HAP-1 (cell line): Measurements from ENCODE around the gene TNFRSF18.
"Not testable (repeated sequence)": the region's sequence is repeated elsewhere in the genome, so short reads cannot be mapped to it uniquely, and the experiment has no call there.

Source experiments
- DNase-seq, 2 experiments: peaks; one replicate each; pipeline ENCODE4 v3.0.0-alpha.2; 2016 to 2020; ENCODE audit warnings: low spot score in 2 of 2
- H3K27me3 ChIP-seq: fragments of 250-450 bp; sonication (Bioruptor Pico); 2 replicates; pipeline ENCODE4 v1.5.1; 2020; ENCODE audit warnings: low read depth, mild to moderate bottlenecking, moderate library complexity
- H3K36me3 ChIP-seq: fragments of 250-450 bp; sonication (Bioruptor Pico); replicated peaks from 2 replicates; pipeline ENCODE4 v1.5.1; 2020; ENCODE audit warnings: mild to moderate bottlenecking
- H3K4me1 ChIP-seq: fragments of 250-450 bp; sonication (Bioruptor Pico); 2 replicates; pipeline ENCODE4 v1.5.1; 2020; ENCODE audit warnings: mild to moderate bottlenecking
- H3K4me3 ChIP-seq: fragments of 250-450 bp; sonication (Bioruptor Pico); 2 replicates; pipeline ENCODE4 v1.5.1; 2020; ENCODE audit warnings: mild to moderate bottlenecking, moderate library complexity
- H3K9me3 ChIP-seq: fragments of 250-450 bp; sonication (Bioruptor Pico); 2 replicates; pipeline ENCODE4 v1.5.1; 2020; ENCODE audit warnings: mild to moderate bottlenecking, moderate library complexity
- in situ Hi-C: fragments of 300-500 bp; cut with MboI; formaldehyde crosslinking; loops from 3 replicates; pipeline ENCODE4 v1.14.3; 2020; ENCODE audit warnings: low sequenced_read_pairs, inconsistent platforms, mixed read lengths

The TNFRSF18 gene

DNA sequence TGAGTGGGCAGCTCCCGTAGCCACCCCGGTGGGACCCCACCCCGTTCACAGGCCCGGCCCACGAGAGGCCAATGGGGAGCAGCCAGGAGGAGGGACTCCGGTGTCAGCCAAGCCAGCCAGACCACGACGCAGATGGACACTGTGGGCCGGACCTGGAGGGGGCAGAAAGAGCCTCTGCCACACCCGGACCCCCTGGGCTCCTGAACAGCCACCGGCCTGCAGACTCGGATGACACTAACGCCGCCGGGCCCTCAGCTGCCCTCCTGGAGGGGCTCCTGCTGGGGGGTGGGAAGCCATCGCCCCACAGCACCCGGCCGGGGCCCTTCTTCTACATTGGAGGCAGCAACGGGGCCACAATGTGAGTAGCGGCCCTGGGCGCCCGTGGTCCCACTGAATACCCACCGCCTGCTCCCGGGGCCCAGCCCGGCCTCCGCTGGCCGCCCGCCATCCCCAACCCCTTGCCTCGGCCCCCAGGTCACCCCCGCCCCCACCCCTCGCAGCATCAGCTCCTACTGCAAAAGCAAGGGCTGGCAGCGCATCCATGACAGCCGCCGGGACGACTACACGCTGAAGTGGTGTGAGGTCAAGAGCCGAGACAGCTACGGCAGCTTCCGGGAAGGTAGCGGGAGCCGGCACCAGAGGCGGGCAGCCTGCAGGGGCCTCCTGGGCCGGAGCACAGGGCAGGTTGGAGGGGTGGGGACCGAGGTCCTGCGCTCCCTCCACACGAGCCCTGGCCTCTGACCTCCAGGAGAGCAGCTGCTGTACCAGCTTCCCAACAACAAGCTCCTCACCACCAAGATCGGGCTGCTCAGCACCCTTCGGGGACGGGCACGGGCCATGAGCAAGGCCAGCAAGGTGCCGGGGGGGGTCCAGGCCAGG lies 26.2 kb downstream of the TNFRSF18 start:
- Histone ChIP-seq H3K9me3 (no peaks in the 10 kb centered on the region), H3K4me1 (no peaks in the 10 kb centered on the region), H3K36me3 (no peaks in the 10 kb centered on the region), H3K27me3 (peaks cover 20% of the 10 kb centered on the region), H3K4me3 (no peak overlapping the region)
- no peak for DNase-seq
- in situ Hi-C loops: no loop called here

DNA sequence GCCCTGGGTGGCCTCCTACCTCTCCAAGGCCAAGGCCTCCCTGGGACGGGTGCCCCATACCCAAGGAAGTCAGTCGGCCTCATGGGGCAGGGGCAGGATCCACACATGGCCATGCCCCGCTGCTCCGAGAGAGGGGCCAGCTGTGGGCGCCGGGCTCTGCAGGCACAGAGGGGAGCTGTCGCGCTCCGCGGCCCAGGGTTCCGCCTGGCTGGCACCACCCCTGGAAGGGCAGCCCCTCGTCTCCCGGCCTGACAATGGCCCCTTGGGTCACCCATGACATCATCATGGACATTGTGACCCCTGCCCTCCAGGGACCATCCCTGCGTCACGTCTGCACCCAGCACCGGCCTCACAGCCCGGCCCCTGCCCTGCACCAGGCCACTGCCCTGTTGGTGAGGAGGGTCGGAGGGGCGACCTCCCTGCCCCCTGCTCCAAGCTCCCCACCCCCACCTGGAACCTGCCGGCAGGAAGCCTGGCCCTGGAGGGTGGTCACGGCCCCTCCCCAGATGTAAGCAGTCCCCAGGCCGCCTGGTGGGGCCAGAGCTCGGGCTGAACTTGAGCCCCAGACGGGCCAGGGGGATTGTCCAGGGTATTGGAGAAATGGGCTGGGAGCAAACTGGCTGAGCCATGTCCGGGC lies 26.9 kb downstream of the TNFRSF18 start:
- no peak for DNase-seq
- no peaks in the 10 kb centered on the region for H3K9me3 ChIP-seq
- in situ Hi-C loops: no loop called here
- peaks cover 20% of the 10 kb centered on the region for H3K27me3 ChIP-seq
- no peak overlapping the region for H3K4me3 ChIP-seq
- no peaks in the 10 kb centered on the region for H3K4me1 ChIP-seq
- no peaks in the 10 kb centered on the region for H3K36me3 ChIP-seq

DNA sequence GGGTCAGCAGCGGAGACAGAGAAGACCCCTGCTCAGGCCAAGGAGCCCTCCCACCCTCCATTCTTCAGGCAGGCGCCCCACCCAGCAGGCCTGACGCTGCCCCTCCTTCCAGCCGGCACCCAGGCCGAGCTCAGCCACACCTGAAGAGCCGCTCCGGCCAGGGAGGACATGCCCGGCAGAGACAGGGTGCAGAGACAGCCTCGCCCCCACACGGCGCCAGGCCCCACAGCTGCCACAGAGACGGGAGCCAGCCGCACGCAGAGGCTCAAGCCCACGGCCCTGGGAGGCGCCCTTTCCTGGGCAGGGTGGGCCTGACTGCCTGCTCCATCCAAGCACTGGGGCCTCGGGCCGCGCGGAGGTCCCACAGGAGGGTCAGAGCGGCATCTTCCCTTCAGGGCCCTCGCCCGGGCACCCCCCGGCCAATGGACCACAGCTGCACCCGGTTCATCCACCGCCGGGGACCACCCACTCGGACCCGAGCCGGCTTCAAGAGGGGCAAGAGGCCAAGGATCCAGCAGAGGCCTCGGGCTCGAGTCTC lies 27.5 kb downstream of the TNFRSF18 start:
- DNase-seq: no peak
- Histone ChIP-seq H3K27me3 (peaks cover 24% of the 10 kb centered on the region), H3K4me1 (no peaks in the 10 kb centered on the region)

GRCh38 chr1:1177452-1178206 lies 28.8 kb downstream of the TNFRSF18 start:
- Histone ChIP-seq H3K4me1 (no peaks in the 10 kb centered on the region), H3K4me3 (no peak overlapping the region), H3K27me3 (peaks cover 33% of the 10 kb centered on the region), H3K36me3 (no peaks in the 10 kb centered on the region), H3K9me3 (no peaks in the 10 kb centered on the region)
- no peak for DNase-seq
- in situ Hi-C loops: no loop called here

More for the DNA sequence above, 27.5 kb downstream of the TNFRSF18 start:
- Histone ChIP-seq H3K36me3 (no peaks in the 10 kb centered on the region), H3K4me3 (no peak overlapping the region), H3K9me3 (no peaks in the 10 kb centered on the region)
- in situ Hi-C loops: no loop called here

GRCh38 chr1:1176931-1177330 lies 29.5 kb downstream of the TNFRSF18 start:
- no peaks in the 10 kb centered on the region for H3K36me3 ChIP-seq
- H3K4me1 ChIP-seq: no peaks in the 10 kb centered on the region
- H3K27me3 ChIP-seq: peaks cover 36% of the 10 kb centered on the region
- no peaks in the 10 kb centered on the region for H3K9me3 ChIP-seq
- H3K4me3 ChIP-seq: no peak overlapping the region
- in situ Hi-C loops: no loop called here
- DNase-seq: no peak

GRCh38 chr1:1176063-1176761 lies 30.2 kb downstream of the TNFRSF18 start:
- H3K27me3 ChIP-seq: peaks cover 43% of the 10 kb centered on the region
- H3K4me3 ChIP-seq, H3K36me3 ChIP-seq, DNase-seq, H3K9me3 ChIP-seq, in situ Hi-C loops, H3K4me1 ChIP-seq: not testable (repeated sequence)

GRCh38 chr1:1175221-1176062 lies 30.9 kb downstream of the TNFRSF18 start:
- no peaks in the 10 kb centered on the region for H3K9me3 ChIP-seq
- DNase-seq: no peak
- in situ Hi-C loops: no loop called here
- no peaks in the 10 kb centered on the region for H3K36me3 ChIP-seq
- no peaks in the 10 kb centered on the region for H3K4me1 ChIP-seq
- H3K27me3 ChIP-seq: peaks cover 51% of the 10 kb centered on the region
- no peak overlapping the region for H3K4me3 ChIP-seq

DNA sequence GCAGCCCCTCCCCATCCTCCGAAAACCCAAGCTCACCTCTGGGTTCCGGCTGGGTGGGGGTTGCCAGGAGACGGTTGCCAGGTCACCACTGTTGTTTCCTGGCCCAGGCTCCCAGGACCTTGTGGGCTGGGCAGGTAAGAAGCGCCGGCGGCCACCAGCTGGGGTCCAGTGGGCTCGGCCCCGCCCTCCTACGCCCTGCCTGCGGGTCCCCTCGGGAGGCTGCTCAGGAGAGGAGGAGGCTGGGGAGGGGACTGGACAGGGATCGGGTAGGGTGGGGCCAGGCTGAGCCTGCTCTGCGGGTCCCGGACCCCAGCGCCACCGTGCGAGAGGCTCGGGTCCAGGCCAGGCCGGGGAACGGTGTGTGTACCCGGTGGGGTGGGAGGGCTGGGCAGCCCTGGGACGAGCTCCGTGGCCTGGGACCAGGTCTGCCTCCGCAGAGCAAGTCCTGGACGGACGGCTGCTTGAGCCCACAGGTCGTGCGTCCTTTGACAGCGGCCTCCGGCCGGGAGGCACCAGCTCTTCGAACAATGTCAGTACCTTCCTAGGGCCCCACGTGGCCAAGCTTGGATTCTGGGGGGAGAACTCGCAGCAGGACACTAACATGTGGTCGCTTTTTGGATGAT lies 32.5 kb downstream of the TNFRSF18 start, which contains the start of gene TTLL10:
Gene TTLL10 (plus strand): TSS at position 88 of the 623 bp plus-strand sequence. CDS start 5,336 bp downstream, outside the sequence.
- Histone ChIP-seq H3K4me3 (no peak within 1 kb of the TSS), H3K4me1 (no peaks in the 10 kb centered on the region), H3K27me3 (peaks cover 64% of the 10 kb centered on the region), H3K9me3 (no peaks in the 10 kb centered on the region), H3K36me3 (no peaks in the 10 kb centered on the region)
- in situ Hi-C loops: no loop called here
- DNase-seq: no peak

- no peaks in the 10 kb centered on the region for H3K9me3 ChIP-seq
- in situ Hi-C loops: no loop called here
- no peaks in the 10 kb centered on the region for H3K4me1 ChIP-seq
- no peaks in the 10 kb centered on the region for H3K36me3 ChIP-seq
- DNase-seq: no peak
- no peak overlapping the region for H3K4me3 ChIP-seq
- peaks cover 71% of the 10 kb centered on the region for H3K27me3 ChIP-seq
Measured at GRCh38 chr1:1173061-1173792, 33.2 kb downstream of the TNFRSF18 start.

- no peak for DNase-seq
- in situ Hi-C loops: no loop called here
- H3K27me3 ChIP-seq: peaks cover 59% of the 10 kb centered on the region
- H3K36me3 ChIP-seq: no peaks in the 10 kb centered on the region
- no peak overlapping the region for H3K4me3 ChIP-seq
- H3K4me1 ChIP-seq: no peaks in the 10 kb centered on the region
- H3K9me3 ChIP-seq: no peaks in the 10 kb centered on the region
Measured at GRCh38 chr1:1171546-1172340, 34.6 kb downstream of the TNFRSF18 start.

GRCh38 chr1:1171161-1171545 lies 35.2 kb downstream of the TNFRSF18 start:
- DNase-seq: no peak
- Histone ChIP-seq H3K4me3 (no peak overlapping the region), H3K27me3 (peaks cover 54% of the 10 kb centered on the region), H3K9me3 (no peaks in the 10 kb centered on the region), H3K36me3 (no peaks in the 10 kb centered on the region), H3K4me1 (no peaks in the 10 kb centered on the region)
- in situ Hi-C loops: no loop called here
